Measurements from ENCODE around the gene SGCE. TPM values are rescaled to one million over a fixed set of nuclear protein-coding genes. Genes with fewer than 3 reads are reported as not detected.

The SGCE gene
- total and polyA plus RNA-seq, 9 of the 15 experiments (the other 6 are each of a cell fraction or from before 2014, with no cell fraction given): 0.09 to 0.46 (median 0.28) TPM; not detected in 5

- no peak overlapping the region for H3K4me3 ChIP-seq
- no peaks in the 10 kb centered on the region for H3K9me3 ChIP-seq (replicated peaks; ENCODE audit: control insufficient read depth, insufficient read depth, low read depth, low read length)
- no peaks in the 10 kb centered on the region for H3K4me1 ChIP-seq (replicated peaks in 1 of 2; ENCODE audit: control insufficient read depth in 2 of 2, insufficient read depth in 2 of 2, low read length in 2 of 2)
- ATAC-seq: no peak
- H3K79me2 ChIP-seq (ENCODE audit: control insufficient read depth, insufficient read depth, low read length): no peaks in the 10 kb centered on the region
- BruUV-seq (replicated peaks): no TSS peak
- POLR2A ChIA-PET: no interaction called here
- H3K9me1 ChIP-seq (ENCODE audit: control insufficient read depth, insufficient read depth, low read length): no peaks in the 10 kb centered on the region
- DNase-seq (ENCODE audit: extremely low read depth in 1 of 4, low spot score in 3 of 4): no peak
- H4K20me1 ChIP-seq (replicated peaks; ENCODE audit: control insufficient read depth, insufficient read depth, low read length): no peaks in the 10 kb centered on the region
- no peak overlapping the region for H3K27ac ChIP-seq (ENCODE audit: extremely low read depth, low read depth, low read length)
- H2AFZ ChIP-seq (ENCODE audit: low read depth, low read length): no peak overlapping the region
- intact Hi-C loops (cut with micrococcal nuclease): no loop called here
- no peak for FAIRE-seq
- no peaks in the 10 kb centered on the region for H3K27me3 ChIP-seq (ENCODE audit: control insufficient read depth in 2 of 2, insufficient read depth in 2 of 2, low read length in 2 of 2)
- H3K4me2 ChIP-seq (ENCODE audit: insufficient read depth, low read length): no peak overlapping the region
- no peaks in the 10 kb centered on the region for H3K36me3 ChIP-seq (ENCODE audit: control insufficient read depth, insufficient read depth, low read length)
- CTCF ChIA-PET (ENCODE audit: low intra/inter-chr PET ratio): no interaction called here
- no peak overlapping the region for H3K9ac ChIP-seq (ENCODE audit: insufficient read depth in 1 of 2, low read depth in 2 of 2, low read length in 2 of 2)
- in situ Hi-C loops (cut with MboI): no loop called here
- TF ChIP-seq MECOM (CRISPR knock-in tag; IDR thresholded peaks at IDR 0.05) (no peak), POLR2B (IDR thresholded peaks at IDR 0.05; ENCODE audit: low read depth, partially characterized antibody) (no peak), ZNF165 (CRISPR knock-in tag; IDR thresholded peaks at IDR 0.05; ENCODE audit: borderline replicate concordance) (no peak), ZBTB26 (CRISPR knock-in tag; IDR thresholded peaks at IDR 0.05) (no peak), ZNF41 (CRISPR knock-in tag; conservative IDR thresholded peaks at IDR 0.05) (no peak), CTBP1 (IDR thresholded peaks at IDR 0.05; ENCODE audit: borderline replicate concordance) (no peak), CBFA2T3 (IDR thresholded peaks at IDR 0.05) (no peak), KAT7 (CRISPR knock-in tag; IDR thresholded peaks at IDR 0.05; ENCODE audit: borderline replicate concordance) (no peak), ID3 (CRISPR knock-in tag; IDR thresholded peaks at IDR 0.05) (no peak), ID3 (tag; IDR thresholded peaks at IDR 0.05) (no peak), ZNF589 (CRISPR knock-in tag; IDR thresholded peaks at IDR 0.05; ENCODE audit: low read depth) (no peak), SMAD1 (IDR thresholded peaks at IDR 0.05; ENCODE audit: low read depth, low read length, partially characterized antibody) (no peak), WHSC1 (IDR thresholded peaks at IDR 0.05; ENCODE audit: low read length) (no peak), SREBF2 (CRISPR knock-in tag; IDR thresholded peaks at IDR 0.05) (no peak), SUPT5H (IDR thresholded peaks at IDR 0.05) (no peak), ETV6 (IDR thresholded peaks at IDR 0.05; ENCODE audit: borderline replicate concordance in 1 of 2, low read depth in 2 of 2, low read length in 1 of 2) (no peak), ETV6 (CRISPR knock-in tag; IDR thresholded peaks at IDR 0.05; ENCODE audit: borderline replicate concordance) (no peak), DEAF1 (CRISPR knock-in tag; IDR thresholded peaks at IDR 0.05) (no peak), LEF1 (IDR thresholded peaks at IDR 0.05) (no peak)
These were observed 88.5 kb downstream of the SGCE start for GRCh38 chr7:94567396-94567795.
